ENCODE results near the gene TBX6.

Gene TBX6

GRCh38 chr16:30085820-30086219, 5.9 kb downstream of the TBX6 start:
- Histone ChIP-seq H3K27me3 (ENCODE audit: insufficient read depth, low read length) (no peaks in the 10 kb centered on the region), H3K9me3 (ENCODE audit: low read length) (no peaks in the 10 kb centered on the region), H3K4me2 (ENCODE audit: low read length) (no peak overlapping the region), H3K27ac (ENCODE audit: low read depth, low read length, poor library complexity, severe bottlenecking) (no peak overlapping the region), H3K4me3 (ENCODE audit: low read depth, low read length, poor library complexity, severe bottlenecking) (no peak overlapping the region), H3K9ac (ENCODE audit: low read length) (no peak overlapping the region), H3F3A (ENCODE audit: insufficient read depth, low read length) (no peaks in the 10 kb centered on the region), H3K79me2 (ENCODE audit: insufficient read depth, low read length) (no peaks in the 10 kb centered on the region), H3K9me2 (ENCODE audit: low read depth, low read length) (no peaks in the 10 kb centered on the region), H2AFZ (ENCODE audit: low read length) (no peak overlapping the region), H3K36me3 (ENCODE audit: insufficient read depth, low read length) (peaks cover 47% of the 10 kb centered on the region), H3K4me1 (ENCODE audit: insufficient read depth, low read length, severe bottlenecking) (peaks cover 11% of the 10 kb centered on the region), H4K20me1 (ENCODE audit: insufficient read depth, low read length) (no peaks in the 10 kb centered on the region)
- TF ChIP-seq EZH2 (IDR thresholded peaks at IDR 0.05; ENCODE audit: borderline replicate concordance, low read length) = no peak
- TF ChIP-seq CTCF (IDR thresholded peaks at IDR 0.05; ENCODE audit: low read length) = no peak

DNA sequence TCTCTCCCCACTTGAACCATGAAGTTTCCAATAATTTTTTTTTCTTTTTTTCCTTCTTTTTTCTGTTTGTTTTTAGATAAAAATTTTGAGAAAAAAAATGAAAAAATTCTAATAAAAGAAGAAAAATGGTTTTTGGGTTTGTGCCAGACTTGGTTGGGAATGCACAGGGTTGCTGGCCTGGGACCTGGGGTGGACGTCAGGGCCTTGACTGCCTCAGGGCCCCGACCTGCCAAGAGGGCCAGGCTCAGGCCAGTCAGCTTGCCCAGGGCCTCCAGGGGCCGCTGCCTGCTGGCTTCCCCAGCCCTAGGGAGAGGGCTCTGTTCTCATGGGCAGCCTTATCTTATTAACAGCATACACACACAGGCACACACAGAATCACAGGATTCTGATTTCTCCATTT, 6.5 kb downstream of the TBX6 start:
- peaks cover 52% of the 10 kb centered on the region for H3K36me3 ChIP-seq (ENCODE audit: insufficient read depth, low read length)
- H4K20me1 ChIP-seq (ENCODE audit: insufficient read depth, low read length) = no peaks in the 10 kb centered on the region
- H3K4me3 ChIP-seq (ENCODE audit: low read depth, low read length, poor library complexity, severe bottlenecking) = no peak overlapping the region
- no peaks in the 10 kb centered on the region for H3K79me2 ChIP-seq (ENCODE audit: insufficient read depth, low read length)
- H3K4me1 ChIP-seq (ENCODE audit: insufficient read depth, low read length, severe bottlenecking) = peaks cover 6% of the 10 kb centered on the region
- no peak overlapping the region for H3K27ac ChIP-seq (ENCODE audit: low read depth, low read length, poor library complexity, severe bottlenecking)
- no peaks in the 10 kb centered on the region for H3F3A ChIP-seq (ENCODE audit: insufficient read depth, low read length)
- no peaks in the 10 kb centered on the region for H3K9me2 ChIP-seq (ENCODE audit: low read depth, low read length)
- no peaks in the 10 kb centered on the region for H3K27me3 ChIP-seq (ENCODE audit: insufficient read depth, low read length)
- no peak for TF ChIP-seq EZH2 (IDR thresholded peaks at IDR 0.05; ENCODE audit: borderline replicate concordance, low read length)
- TF ChIP-seq CTCF (IDR thresholded peaks at IDR 0.05; ENCODE audit: low read length) = no peak
- H3K4me2 ChIP-seq (ENCODE audit: low read length) = no peak overlapping the region
- no peak overlapping the region for H3K9ac ChIP-seq (ENCODE audit: low read length)
- H3K9me3 ChIP-seq (ENCODE audit: low read length) = no peaks in the 10 kb centered on the region
- no peak overlapping the region for H2AFZ ChIP-seq (ENCODE audit: low read length)

DNA sequence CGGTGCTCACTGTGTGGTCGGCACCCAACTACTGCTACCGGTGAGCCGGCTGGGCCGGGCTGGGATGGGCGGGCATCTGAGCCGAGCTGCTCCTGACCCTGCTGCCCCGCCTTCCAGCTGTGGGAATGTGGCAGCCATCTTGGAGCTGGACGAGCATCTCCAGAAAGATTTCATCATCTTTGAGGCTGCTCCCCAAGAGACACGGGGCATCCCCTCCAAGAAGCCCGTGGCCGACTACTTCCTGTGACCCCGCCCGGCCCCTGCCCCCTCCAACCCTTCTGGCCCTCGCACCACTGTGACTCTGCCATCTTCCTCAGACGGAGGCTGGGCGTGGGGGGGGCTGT, 6.9 kb downstream of the TBX6 start:
- Histone ChIP-seq H3K9me2 (ENCODE audit: low read depth, low read length) (no peaks in the 10 kb centered on the region), H3K36me3 (ENCODE audit: insufficient read depth, low read length) (peaks cover 56% of the 10 kb centered on the region), H3K27me3 (ENCODE audit: insufficient read depth, low read length) (no peaks in the 10 kb centered on the region), H3K79me2 (ENCODE audit: insufficient read depth, low read length) (no peaks in the 10 kb centered on the region), H3K9me3 (ENCODE audit: low read length) (no peaks in the 10 kb centered on the region), H3K4me1 (ENCODE audit: insufficient read depth, low read length, severe bottlenecking) (peaks cover under 1% of the 10 kb centered on the region), H3K4me2 (ENCODE audit: low read length) (no peak overlapping the region), H3F3A (ENCODE audit: insufficient read depth, low read length) (no peaks in the 10 kb centered on the region), H3K9ac (ENCODE audit: low read length) (no peak overlapping the region), H3K27ac (ENCODE audit: low read depth, low read length, poor library complexity, severe bottlenecking) (no peak overlapping the region), H2AFZ (ENCODE audit: low read length) (no peak overlapping the region), H4K20me1 (ENCODE audit: insufficient read depth, low read length) (no peaks in the 10 kb centered on the region), H3K4me3 (ENCODE audit: low read depth, low read length, poor library complexity, severe bottlenecking) (no peak overlapping the region)
- TF ChIP-seq CTCF (IDR thresholded peaks at IDR 0.05; ENCODE audit: low read length) (no peak), EZH2 (IDR thresholded peaks at IDR 0.05; ENCODE audit: borderline replicate concordance, low read length) (no peak)
